GM19023 (cell line): ENCODE data around the gene HOXC10.

Source experiments
- ATAC-seq: cut with Tn5 transposase; IDR thresholded peaks from one replicate; pipeline ENCODE4 v1.9.1; 2021; ENCODE audit warnings: mild to moderate bottlenecking, moderate library complexity; ENCODE audit not compliant: unreplicated experiment

The HOXC10 gene

GRCh38 chr12:53984901-53985691, at the start of gene HOXC10:
Gene HOXC10 (plus strand): TSS chr12:53985146. CDS start chr12:53985260, 114 bp downstream.
- ATAC-seq = no peak

GRCh38 chr12:53935383-53936341, 49.3 kb upstream of the HOXC10 start:
- ATAC-seq = no peak

DNA sequence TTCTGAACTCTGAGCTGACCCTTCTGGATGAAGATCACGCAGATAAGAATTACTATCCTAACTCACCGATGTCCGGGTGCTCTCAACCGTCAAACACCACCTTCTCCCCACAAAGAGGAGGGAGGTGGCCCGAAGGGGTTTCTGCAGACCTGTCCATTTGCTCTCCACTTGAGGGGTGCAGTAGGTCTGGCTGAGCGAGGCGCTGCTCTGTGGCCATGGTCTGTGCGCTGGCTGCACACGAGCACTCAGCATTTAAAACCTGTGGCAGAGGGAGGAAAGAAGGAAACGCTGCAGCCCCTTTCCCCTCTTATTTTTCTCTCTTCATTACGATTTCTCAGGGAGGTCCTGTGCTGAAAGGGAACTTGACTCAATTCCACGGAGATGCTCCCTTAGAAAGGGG, 47.8 kb upstream of the HOXC10 start:
- no peak for ATAC-seq

DNA sequence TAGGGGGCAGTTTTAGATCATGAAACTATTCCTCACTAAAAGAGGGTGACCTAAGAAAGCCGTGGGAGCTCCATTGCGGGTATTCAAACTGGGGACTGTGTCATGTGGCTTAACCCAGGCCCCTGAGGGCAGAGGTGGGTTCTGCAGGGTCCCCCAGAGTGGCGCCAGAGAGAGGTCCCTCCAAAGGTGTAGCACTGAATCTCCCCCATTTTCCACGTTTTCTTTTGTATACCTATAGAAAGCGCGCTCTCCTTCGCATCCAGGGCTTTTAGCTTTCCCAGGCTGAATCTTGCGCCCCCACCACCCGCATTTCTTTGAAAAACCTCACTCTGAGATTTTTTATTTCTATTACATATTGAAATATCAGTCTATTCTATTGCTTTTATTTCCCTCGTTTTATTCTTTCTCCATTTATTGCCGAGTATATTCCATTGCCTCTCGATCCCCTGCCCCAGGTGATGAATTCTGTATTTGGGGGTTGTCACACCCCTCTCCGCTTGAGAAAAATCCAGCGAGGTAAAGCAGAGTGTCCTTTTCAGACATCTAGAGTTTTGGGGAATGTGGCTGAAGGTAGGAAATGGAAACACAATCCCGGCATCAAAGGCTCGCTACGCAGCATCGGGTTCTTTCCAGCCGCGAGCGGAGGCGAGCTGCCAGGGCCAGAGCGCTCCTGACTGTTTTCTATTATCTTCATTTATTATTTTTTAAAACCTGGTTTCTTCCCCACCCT, 47.2 kb upstream of the HOXC10 start:
- ATAC-seq = no peak

DNA sequence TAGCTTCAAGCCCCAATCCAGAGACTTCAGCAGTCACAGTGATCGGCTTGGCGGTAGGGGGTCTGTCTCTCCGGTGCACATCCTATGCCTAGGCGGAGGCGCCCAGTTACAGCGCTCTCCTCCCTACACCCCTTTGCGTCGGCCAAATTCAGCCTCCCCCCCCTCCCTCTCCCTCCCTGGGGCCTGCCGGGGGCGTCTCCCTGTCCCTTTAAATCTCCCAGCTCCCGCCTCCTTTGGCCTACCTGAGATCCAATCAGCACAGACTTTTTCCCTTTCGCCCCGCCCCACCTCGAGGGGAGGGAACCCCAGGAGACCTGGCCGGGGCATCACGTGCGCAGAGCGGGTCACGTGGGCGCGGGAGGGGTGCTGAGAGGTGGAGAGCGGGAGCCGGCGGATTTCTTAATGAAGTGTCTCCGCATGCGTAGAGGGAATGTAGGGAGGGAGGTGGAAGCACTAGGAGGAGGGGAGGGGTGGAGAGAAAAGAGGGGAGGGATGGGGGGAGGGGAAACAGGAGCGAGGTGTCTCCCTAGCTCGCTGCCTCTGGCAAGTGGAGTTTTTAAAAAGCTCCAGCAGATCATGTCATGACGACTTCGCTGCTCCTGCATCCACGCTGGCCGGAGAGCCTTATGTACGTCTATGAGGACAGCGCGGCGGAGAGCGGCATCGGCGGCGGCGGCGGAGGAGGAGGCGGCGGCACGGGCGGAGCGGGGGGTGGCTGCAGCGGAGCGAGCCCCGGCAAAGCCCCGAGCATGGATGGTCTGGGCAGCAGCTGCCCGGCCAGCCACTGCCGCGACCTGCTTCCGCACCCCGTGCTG, 46.4 kb upstream of the HOXC10 start, which contains the start of gene HOXC13:
Gene HOXC13, plus strand, starts transcription at position 506 of the 815 bp plus-strand sequence. Its CDS starts 76 bp downstream, at position 582.
- ATAC-seq = no peak

GRCh38 chr12:53939141-53940108, 45.5 kb upstream of the HOXC10 start:
- no peak for ATAC-seq

GRCh38 chr12:53940443-53941014, 44.4 kb upstream of the HOXC10 start:
- ATAC-seq = no peak

GRCh38 chr12:53941187-53941586, 43.8 kb upstream of the HOXC10 start:
- ATAC-seq = no peak

GRCh38 chr12:53941750-53942149, 43.2 kb upstream of the HOXC10 start:
- ATAC-seq = no peak

DNA sequence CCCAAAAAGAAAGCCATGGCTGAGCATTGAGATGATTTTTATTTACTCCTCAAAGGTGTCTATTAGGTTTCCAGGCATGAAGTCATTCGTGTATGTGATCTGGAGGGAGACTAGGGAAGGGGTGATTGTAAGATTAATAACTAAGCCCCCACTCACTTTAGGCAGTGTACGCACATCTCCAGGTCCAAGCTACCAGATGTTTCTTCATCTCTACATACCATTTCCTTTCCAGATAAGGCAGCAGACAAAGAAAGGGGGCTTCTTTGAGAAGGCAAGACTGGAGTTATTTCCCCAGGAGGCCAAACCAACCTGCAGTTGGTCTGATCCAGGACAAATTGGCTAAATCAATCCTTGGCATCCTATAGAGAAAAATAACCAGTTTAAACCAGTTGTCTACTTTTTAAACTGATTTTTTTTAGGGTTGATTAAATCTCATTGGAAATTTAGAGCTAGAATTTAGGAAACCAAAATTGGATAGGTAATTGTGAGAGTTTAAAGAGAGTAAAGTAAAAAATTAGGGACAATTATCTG, 42.4 kb upstream of the HOXC10 start:
- no peak for ATAC-seq

DNA sequence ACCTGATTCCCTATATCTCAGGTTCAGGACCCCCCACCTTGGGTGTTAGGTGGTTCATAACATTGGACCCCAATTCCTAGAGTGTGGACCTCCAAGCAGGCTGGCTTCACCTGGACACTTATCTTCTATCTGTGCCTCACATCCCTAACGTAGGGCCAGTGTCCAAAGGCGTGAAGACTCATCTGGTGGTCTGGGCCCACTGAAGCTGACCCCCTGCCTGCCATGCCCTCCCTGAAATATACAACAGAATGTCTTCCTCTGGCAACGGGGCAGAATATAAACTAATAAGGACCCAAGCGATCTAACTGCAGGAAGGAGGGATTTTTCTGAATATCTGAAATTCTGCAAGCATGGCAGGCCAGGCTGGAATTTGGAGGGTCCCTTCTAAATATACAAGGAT, 40.7 kb upstream of the HOXC10 start:
- ATAC-seq = no peak

- ATAC-seq = no peak
These were observed 39.8 kb upstream of the HOXC10 start for GRCh38 chr12:53944907-53945847.

DNA sequence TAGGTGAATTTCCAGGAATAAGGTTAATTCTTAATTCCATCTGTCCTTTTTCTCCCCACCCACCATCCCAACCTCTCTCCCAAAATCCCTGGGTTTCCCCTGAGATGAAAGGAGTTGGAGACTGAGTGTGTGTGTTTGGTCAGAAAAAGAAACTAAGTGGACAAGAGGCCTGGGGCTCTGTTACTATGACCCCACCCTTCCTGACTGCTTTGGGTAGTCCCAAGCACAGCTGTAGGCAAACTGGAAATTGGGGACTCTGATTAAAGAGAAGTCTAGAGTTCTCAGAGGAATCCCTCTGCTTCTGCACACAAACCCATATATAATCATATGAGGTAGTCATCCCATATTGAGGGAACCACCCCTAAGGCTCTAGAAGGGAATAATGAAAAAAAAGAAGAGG, 37.2 kb upstream of the HOXC10 start:
- ATAC-seq = no peak

- no peak for ATAC-seq
These were observed 36.0 kb upstream of the HOXC10 start for GRCh38 chr12:53948650-53949593.

DNA sequence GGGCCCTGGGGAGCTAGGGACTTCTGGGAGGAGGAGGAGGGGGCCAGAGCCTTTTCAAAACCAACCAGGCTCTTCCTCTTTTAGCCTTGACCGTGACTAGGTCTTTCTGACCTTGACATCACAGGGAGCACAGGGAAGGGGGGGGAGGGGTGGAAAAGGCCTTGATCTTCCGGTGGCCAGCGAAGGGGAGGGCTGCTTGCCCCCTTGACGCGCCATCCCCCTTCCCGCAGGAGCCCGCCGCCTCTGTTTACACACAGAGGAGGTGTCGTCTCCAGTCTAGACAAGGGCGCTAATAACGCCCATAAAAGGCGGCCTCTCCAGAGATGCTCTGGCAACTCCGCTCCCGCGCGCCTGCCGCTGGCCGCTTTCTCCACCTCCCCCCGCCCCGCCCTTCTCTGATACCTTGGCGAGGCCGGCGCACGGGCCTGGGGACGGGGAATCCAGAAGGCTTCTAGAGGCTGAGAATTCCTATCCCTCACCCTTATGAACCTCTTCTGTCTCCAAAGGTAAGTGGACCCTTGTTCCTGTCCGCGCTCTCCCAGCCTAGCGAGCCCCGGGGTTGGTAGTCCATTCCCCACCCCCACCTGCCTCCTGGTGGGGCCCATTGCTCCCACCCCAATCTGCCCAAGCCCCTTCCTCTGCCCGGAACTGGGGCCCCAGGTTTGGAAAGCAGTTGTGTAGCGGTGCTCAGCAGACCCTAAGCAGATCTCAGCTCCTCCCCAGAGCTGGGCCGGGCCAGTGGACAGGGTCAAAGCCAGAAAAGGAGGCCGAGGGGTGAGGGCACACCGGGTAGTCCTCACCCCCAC, 35.1 kb upstream of the HOXC10 start:
- ATAC-seq = no peak

DNA sequence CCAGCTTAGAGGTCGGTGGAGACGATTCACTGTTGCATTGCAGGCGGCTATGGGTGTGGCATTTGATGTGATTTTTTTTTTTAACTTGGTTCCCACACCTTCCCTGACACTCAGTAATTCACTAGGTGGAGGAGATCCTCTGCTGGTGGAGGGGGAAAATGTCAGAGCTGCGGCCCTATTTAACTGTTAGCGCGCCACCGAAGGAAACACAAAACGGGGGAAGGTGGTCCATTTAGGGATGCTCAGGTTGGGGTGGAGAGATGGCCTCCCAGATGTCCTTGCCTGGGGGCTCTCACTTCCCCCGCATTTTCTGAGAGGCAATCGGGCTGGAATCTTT, 34.5 kb upstream of the HOXC10 start:
- ATAC-seq = no peak
